ENCODE measurements around the gene ADCY3. TPM values are rescaled to one million over a fixed set of nuclear protein-coding genes. Genes with fewer than 3 reads are reported as not detected.
A peak's percentile ranks its signal among the peaks of the same experiment; 100 is the strongest.

The ADCY3 gene
- polyA plus RNA-seq, 3 donors = 2.5 to 9.3 (median 3.5) TPM

DNA sequence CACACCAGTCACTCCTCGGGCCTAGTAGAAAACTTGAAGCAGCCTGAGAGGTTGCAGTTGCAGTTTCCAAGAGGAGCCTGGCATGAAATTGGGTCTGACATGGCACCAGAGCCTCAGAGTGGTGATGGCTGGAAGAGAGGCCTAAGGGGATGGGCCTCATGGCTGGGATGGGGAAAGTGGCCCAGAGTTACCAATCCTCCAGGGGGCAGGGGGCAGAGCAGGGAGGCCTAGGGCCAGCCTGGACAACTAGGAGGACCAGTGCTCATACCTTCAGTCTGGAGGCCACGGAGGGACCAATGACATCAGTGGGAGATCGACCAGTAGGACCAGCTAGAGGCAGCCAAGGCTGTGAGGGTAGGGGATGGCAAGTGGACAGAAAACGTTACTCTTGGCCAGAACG is 15.1 kb upstream of the ADCY3 start:
- peak overlapping the region in 1 of 7 donors; percentile 53 for H3K27ac Mint-ChIP-seq
- TF ChIP-seq, protein P1, sequence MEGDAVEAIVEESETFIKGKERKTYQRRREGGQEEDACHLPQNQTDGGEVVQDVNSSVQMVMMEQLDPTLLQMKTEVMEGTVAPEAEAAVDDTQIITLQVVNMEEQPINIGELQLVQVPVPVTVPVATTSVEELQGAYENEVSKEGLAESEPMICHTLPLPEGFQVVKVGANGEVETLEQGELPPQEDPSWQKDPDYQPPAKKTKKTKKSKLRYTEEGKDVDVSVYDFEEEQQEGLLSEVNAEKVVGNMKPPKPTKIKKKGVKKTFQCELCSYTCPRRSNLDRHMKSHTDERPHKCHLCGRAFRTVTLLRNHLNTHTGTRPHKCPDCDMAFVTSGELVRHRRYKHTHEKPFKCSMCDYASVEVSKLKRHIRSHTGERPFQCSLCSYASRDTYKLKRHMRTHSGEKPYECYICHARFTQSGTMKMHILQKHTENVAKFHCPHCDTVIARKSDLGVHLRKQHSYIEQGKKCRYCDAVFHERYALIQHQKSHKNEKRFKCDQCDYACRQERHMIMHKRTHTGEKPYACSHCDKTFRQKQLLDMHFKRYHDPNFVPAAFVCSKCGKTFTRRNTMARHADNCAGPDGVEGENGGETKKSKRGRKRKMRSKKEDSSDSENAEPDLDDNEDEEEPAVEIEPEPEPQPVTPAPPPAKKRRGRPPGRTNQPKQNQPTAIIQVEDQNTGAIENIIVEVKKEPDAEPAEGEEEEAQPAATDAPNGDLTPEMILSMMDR (IDR thresholded peaks at IDR 0.05) = no peak
- peak overlapping the region; percentile 35 for H2AFZ ChIP-seq (ENCODE audit: insufficient read depth, low read depth, low read length, poor library complexity, severe bottlenecking)
- H3K9ac ChIP-seq (ENCODE audit: insufficient read depth, low read length, poor library complexity, severe bottlenecking) = no peak overlapping the region
- no peak overlapping the region for H3K4me2 ChIP-seq (replicated peaks; ENCODE audit: extremely low read depth, low read length, poor library complexity, severe bottlenecking)
- peaks cover 6% of the 10 kb centered on the region for H3K4me1 Mint-ChIP-seq
- H3K9me3 ChIP-seq (replicated peaks in 1 of 2; ENCODE audit: control insufficient read depth in 1 of 2, insufficient read depth in 1 of 2, low read length in 2 of 2) = no peaks in the 10 kb centered on the region
- no peak for DNase-seq
- intact Hi-C loops (cut with micrococcal nuclease) = no loop called here
- H3K4me3 Mint-ChIP-seq = peak overlapping the region in 1 of 2 donors; percentile 35
- H3K27ac ChIP-seq (ENCODE audit: low read depth in 1 of 2, low read length in 2 of 2) = no peak overlapping the region
- 100% methylated on average over 1 of the region's 5 CpGs for WGBS (ENCODE audit: insufficient coverage)
- peaks cover 0 to 7% of the 10 kb centered on the region in 2 donors for H3K4me1 ChIP-seq (ENCODE audit: control insufficient read depth in 1 of 2, insufficient read depth in 2 of 2, low read length in 2 of 2)
- H3K9me3 Mint-ChIP-seq = no peaks in the 10 kb centered on the region
- H3K79me2 ChIP-seq (ENCODE audit: insufficient read depth, low read length) = no peaks in the 10 kb centered on the region
- no peaks in the 10 kb centered on the region for H3K36me3 ChIP-seq (replicated peaks in 1 of 2; ENCODE audit: control insufficient read depth in 1 of 2, insufficient read depth in 2 of 2, low read length in 2 of 2)
- no peaks in the 10 kb centered on the region for H3K36me3 Mint-ChIP-seq
- no peak overlapping the region for H3K4me3 ChIP-seq (replicated peaks in 1 of 3; ENCODE audit: low read depth in 2 of 3, low read length in 3 of 3)
- H4K20me1 ChIP-seq (ENCODE audit: insufficient read depth, low read length) = no peaks in the 10 kb centered on the region
- no peaks in the 10 kb centered on the region for H3K27me3 ChIP-seq (ENCODE audit: control insufficient read depth in 2 of 2, insufficient read depth in 2 of 2, low read length in 2 of 2)
- peaks cover 0 to 9% (median 1%) of the 10 kb centered on the region in 3 donors for H3K27me3 Mint-ChIP-seq (ENCODE audit: low read depth in 3 of 3)

GRCh38 chr2:24932715-24933114 is 12.7 kb upstream of the ADCY3 start:
- no peaks in the 10 kb centered on the region for H3K36me3 Mint-ChIP-seq
- intact Hi-C loops (cut with micrococcal nuclease) = no loop called here
- peaks cover 0 to 7% (median 1%) of the 10 kb centered on the region in 3 donors for H3K27me3 Mint-ChIP-seq (ENCODE audit: low read depth in 3 of 3)

More at GRCh38 chr2:24932715-24933114, 12.7 kb upstream of the ADCY3 start:
- TF ChIP-seq, protein P1 (IDR thresholded peaks at IDR 0.05) = no peak
- Mint-ChIP-seq H3K4me3 (no peak overlapping the region), H3K27ac (no peak overlapping the region), H3K4me1 (peaks cover 6% of the 10 kb centered on the region), H3K9me3 (no peaks in the 10 kb centered on the region)
- Histone ChIP-seq H3K4me1 (ENCODE audit: control insufficient read depth in 1 of 2, insufficient read depth in 2 of 2, low read length in 2 of 2) (peaks cover 0 to 7% of the 10 kb centered on the region in 2 donors), H3K27me3 (ENCODE audit: control insufficient read depth in 2 of 2, insufficient read depth in 2 of 2, low read length in 2 of 2) (no peaks in the 10 kb centered on the region), H3K4me3 (replicated peaks in 1 of 3; ENCODE audit: low read depth in 2 of 3, low read length in 3 of 3) (no peak overlapping the region), H3K4me2 (replicated peaks; ENCODE audit: extremely low read depth, low read length, poor library complexity, severe bottlenecking) (no peak overlapping the region), H2AFZ (ENCODE audit: insufficient read depth, low read depth, low read length, poor library complexity, severe bottlenecking) (no peak overlapping the region), H3K9ac (ENCODE audit: insufficient read depth, low read length, poor library complexity, severe bottlenecking) (no peak overlapping the region), H3K79me2 (ENCODE audit: insufficient read depth, low read length) (no peaks in the 10 kb centered on the region), H3K36me3 (replicated peaks in 1 of 2; ENCODE audit: control insufficient read depth in 1 of 2, insufficient read depth in 2 of 2, low read length in 2 of 2) (no peaks in the 10 kb centered on the region), H4K20me1 (ENCODE audit: insufficient read depth, low read length) (no peaks in the 10 kb centered on the region), H3K9me3 (replicated peaks in 1 of 2; ENCODE audit: control insufficient read depth in 1 of 2, insufficient read depth in 1 of 2, low read length in 2 of 2) (no peaks in the 10 kb centered on the region), H3K27ac (ENCODE audit: low read depth in 1 of 2, low read length in 2 of 2) (no peak overlapping the region)
- DNase-seq = no peak
- WGBS (ENCODE audit: insufficient coverage) = 100% methylated on average over 3 of the region's 5 CpGs
